NCI-H748 (cell line): Measurements from ENCODE around the gene TSHB.
"Not testable (repeated sequence)": the region's sequence is repeated elsewhere in the genome, so short reads cannot be mapped to it uniquely, and the experiment has no call there.

Experiments
- DNase-seq: peaks from one replicate; lab custom pipeline; 2025; ENCODE audit not compliant: unreplicated experiment; lab: John Stamatoyannopoulos, UW

Gene TSHB

DNA sequence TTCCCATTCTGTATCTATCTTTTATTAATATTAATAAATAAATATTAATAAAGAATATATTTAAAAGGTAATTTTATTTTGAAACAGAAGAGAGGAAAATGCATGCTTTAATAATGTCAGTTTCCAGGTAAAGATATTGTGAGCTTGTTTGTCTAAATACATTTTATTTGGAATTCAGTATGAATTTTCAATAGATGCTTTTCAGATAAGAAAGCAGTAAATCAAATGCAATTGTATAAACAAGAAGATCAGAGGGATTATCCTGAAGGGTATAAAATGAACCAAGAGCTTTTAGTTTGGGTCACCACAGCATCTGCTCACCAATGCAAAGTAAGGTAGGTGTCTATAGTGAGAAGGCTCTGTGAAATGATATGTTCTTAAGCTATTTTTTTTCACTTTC lies at the start of gene TSHB:
TSHB (plus strand) TSS at position 301 of the 400 bp plus-strand sequence. CDS start 3,537 bp downstream, outside the sequence.
- DNase-seq, result no peak

DNA sequence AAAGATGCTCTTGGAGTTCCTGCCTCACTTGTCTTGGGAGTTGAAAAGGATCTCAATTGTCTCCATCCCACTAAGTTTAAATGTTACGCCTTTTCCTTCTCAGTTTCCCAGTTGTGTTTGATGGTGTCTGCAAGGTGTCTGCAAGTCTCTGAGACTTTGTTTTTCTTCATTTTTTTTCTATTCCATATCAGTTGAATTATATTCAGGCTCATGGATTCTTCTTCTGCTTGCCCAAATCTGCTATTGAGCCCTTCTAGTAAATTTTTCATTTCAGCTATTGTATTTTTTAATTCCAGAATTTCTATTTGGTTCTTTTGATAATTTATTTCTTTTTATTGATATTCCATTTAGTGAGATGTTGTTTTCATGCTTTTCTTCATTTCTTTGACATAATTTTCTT lies 47.4 kb upstream of the TSHB start:
- DNase-seq, result no peak

DNA sequence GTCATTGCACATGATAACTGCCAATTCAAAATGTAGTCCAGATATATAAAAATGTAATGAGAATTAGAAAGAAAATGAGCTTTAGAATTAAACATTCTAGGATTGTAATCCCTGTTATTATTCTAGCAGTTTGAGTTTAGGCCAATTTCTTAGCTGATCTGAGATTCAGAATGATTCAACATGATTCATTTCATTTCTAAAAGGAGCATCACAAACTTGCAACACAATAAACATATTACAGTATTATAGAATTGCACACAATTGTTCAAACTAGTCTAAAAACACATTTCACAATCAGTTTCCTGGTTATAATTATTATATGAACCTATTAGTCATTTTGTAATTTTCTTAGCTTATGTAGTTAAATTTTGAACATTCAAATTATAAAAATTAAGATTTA lies 43.3 kb upstream of the TSHB start:
- no peak for DNase-seq

DNA sequence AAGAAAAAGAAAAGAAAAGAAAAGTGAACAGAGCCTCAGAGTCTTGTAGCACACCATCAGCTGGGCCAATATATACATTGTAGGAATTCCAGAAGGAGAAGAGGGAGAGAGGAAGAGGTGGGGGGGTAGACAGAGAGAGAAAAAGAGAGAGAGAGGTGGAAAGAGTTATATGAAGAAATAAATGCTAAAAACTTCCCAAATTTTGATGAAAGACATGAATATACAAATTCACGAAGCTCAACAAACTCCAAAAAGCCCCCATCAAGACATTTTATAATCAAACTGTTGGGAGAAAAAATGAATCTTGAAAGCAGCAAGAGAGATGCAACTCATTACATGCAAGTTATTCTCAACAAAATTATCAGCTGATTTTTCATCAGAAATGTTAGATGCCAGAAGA lies 41.5 kb upstream of the TSHB start:
- DNase-seq, result no peak

DNA sequence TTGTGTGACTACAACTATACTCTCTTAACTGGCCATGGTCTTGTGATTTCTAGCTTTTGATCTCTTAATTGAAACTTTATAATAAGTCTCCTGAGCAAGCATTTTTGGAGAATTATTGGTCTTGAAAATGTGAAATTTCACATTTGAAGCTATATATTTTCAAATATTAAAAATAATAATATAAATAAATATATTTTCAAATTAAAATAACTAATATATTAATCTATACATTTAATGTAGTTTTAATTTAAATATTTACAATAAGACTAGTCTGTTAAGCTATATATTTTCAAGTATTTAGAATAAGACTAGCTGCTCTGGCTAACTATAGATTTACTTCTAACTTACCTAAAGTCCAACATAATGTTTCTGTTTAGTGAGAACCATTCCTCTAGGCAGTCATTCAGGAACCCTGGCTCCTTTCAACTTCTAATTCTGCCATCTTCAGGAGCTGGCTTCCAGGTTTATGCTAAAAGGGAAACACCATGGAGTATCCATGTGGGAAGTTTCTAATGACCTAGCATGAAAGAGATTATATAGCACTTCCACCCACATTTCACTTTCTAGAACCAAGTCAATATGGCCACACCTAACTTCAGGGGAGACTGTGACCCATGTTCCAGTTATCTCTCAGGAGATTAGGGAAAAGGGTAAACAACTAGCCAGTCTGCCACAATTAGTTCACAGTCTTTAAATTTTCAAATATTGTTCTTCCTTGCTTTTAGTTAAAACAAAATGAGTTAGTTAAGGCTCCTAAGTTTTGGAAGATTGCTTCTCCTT lies 31.9 kb upstream of the TSHB start:
- no peak for DNase-seq

DNA sequence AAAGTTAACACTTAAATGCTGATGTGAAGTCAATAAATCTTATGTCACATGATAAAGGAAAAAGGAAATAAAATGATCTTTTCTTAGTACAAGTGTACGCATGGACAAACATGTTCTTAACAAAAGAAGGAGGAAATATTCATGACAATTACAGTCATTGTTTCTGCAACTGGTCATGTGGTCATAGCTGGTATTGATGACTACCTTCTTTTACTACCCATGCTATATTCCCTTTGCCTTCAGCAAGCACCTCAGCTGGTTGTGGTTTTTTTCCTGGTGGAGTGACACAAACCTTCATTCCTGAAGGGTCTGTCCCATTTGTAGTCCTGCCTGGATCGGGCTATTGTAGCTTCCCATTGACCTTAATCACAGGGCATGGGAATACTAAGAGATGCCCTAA lies 23.4 kb upstream of the TSHB start:
- DNase-seq, result no peak

DNA sequence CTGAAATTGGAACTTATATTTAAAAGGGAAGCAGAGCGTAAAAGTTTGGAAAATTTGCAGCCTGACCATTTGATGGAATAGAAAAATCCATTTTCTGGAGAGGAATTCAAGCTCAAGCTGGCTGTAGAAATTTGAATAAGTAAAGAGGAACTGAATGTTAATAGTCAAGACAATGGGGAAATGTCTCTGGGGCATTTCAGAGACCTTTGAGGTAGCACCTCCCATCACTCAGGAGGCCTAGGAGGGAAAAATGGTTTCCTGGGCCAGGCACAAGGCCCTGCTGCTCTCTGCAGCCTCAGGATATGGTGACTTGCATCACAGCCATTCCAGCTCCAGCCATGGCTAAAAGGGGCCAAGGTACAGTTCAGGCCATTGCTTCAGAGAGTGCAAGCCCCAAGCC lies 17.6 kb upstream of the TSHB start:
- no peak for DNase-seq

DNA sequence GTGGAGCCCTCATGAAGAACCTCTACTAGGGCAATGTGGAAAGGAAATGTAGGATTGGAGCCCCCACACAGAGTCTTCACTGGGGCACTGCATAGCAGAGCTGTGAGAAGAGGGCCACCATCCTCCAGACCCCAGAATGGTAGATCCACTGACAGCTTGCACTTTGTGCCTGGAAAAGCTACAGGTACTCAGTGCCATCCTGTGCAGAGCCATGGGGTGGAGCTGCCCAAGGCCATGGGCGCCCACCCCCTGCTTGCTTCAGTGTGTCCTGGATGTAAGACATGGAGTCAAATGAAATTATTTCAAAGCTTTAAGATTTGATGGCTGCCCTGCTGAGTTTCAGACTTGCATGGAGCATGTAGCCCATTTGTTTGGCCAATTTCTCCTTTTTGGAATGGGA lies 17.2 kb upstream of the TSHB start:
- DNase-seq, result no peak

DNA sequence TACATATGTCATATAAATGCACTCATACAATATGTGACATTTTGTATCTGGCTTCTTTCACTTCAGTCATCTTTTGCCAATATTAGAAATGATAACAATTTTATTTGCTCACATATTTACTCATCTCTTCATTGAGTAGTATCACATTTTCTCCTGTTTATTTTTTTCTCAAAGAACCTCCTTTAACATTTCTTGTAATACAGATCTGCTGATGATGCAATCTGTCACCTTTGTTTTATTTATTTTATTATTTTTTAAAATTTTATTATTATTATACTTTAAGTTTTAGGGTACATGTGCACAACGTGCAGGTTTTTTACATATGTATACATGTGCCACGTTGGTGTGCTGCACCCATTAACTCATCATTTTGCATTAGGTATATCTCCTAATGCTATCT lies 15.8 kb upstream of the TSHB start:
- DNase-seq, result no peak

DNA sequence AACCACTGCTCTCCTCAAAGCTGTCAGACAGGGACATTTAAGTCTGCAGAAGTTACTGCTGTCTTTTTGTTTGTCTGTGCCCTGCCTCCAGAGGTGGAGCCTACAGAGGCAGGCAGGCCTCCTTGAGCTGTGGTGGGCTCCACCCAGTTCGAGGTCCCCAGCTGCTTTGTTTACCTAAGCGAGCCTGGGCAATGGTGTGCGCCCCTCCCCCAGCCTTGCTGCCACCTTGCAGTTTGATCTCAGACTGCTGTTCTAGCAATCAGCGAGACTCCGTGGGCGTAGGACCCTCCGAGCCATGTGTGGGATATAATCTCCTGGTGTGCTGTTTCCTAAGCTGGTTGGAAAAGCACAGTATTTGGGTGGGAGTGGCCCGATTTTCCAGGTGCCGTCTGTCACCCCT lies 10.1 kb upstream of the TSHB start:
- DNase-seq, result not testable (repeated sequence)

DNA sequence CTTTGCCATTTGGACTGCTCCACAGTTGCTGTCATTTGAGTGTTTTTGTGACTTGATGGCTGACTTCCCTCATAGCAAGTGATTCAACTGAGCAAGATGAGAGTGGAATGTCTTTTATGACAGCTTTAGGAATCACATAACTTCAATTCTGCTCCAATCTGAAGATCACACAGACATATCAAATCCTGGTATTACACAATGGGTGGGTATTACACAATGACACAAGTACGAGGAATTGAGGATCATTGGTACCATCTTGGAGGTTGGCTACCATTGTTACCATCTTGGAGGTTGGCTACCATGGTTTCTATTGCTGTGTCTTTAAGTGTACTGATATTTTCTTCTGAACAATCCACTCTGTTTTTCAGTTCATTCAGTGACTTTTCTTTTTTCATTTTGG lies 8.5 kb upstream of the TSHB start:
- DNase-seq, result no peak

DNA sequence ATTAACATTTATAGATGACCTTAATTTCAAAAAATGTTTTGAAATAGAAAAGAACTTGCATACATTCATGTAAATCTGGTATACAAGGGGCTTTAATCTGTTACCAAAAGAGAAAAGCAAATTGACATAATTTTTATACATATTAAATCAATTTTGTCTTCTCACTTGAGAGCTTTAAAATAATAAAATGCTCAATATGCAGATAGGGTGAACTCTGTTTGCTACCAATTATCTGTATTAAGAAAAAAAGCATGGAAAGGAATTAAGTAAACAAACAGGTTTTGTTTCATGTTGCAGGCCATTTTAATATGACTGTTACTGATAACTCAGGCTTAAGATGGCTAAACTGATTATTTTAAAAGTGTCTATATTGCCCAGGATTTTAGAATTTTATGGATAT lies 6.0 kb upstream of the TSHB start:
- DNase-seq, result no peak

DNA sequence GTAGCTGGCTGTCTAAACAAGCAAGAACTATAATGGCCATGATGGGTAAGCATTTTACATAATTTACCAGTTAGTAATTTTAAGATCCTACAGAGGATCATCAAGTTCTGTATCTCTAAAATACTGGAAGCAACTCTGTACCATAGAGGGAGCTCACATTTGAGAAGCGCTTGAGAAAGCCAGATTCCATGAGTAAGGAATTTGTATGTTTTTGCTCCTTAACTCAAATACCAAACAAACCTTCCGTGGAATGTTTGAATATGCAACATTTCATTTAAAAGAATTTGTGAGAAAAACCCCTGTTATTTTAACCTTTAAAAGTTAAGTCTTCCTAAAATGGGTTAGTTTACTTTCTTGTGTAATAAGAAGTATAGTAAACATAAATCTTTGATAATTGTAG lies 2.0 kb downstream of the TSHB start:
- no peak for DNase-seq

DNA sequence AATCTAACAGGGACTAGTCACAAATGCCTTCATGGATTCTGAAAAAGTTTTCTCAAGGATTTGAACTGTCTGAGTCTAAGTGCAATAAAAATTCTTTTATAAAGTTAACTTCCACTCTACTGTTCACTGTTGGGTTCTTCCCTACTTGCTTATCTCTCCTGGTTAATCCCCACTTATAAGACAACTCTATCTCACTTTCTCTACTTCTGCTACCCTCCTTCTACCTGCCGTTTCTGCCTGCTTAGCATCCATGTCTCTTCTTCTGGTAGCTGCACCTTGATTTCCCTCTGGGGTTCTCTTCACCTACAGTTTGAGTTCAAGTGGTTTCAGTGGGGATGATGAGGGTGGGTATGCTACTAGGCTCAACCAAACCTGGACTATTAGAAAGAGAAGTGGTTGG lies 6.0 kb downstream of the TSHB start:
- DNase-seq, result no peak

DNA sequence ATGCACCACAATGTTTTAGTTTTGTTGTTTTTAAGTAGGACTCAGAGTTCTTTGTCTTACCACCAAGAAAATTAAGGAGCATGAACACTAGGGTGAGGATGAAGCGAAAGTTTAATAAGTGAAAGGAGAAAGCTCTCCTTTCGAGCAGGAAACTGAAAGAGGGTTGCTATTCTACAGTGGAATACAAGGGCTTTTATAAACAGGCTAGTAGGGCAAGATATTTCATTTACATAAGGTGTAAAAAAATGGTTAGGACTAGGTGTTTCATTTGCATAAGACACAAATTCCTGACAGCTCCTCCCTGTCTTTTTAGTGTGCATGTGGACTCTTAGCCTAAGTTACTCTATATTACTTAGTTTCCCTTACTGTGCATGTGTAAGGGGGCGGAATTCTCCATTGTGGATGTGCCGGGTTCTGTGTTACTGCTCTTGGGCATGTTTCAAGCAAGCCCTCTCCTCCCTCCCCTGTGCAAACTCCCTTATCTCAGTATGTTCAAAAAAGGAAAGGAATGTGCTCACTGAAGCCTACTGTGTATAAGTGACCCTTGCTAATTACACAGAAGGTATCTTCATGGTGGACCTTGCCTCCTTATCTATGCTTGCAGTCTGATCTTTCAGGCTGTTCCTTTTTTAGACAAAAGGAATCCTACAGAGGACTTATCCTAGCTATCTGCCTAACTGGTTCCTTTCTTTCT lies 7.3 kb downstream of the TSHB start:
- no peak for DNase-seq

DNA sequence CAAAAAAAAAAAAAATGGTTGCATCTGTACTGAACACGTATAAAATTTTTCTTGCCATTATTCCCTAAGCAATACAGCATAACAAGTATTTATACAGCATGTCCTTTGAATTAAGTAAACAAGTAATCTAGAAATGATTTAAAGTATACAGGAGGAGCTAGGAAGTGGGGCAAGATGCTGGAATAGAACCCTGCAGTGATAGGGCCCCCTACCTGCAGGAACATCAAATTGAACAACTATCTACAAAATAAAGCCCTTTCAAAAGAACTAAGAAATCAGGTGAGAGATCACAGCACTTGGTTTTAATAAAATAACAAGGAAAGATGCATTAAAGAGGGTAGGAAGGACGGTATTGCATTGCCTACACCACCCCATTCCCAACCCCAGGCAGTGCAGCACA lies 10.9 kb downstream of the TSHB start:
- no peak for DNase-seq

DNA sequence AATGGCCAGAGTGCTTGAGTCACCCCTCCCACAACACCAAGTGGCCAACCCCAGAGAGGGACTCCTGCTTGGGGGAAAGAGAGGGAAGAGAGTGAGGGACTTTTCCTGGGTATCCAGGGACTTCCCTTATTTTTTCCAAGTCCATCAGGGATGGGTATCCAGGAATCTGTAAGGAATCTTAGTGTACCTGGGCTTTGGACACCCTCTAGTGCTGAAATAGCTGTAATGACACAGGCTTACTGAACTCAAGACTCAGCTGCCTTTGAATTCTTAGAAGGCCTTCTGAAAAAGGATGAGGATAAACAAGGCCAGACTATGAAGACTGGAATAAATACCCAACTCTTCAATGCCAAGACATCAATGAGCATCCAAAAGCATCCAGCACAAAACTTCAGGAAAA lies 12.0 kb downstream of the TSHB start:
- peak; percentile 29 for DNase-seq

DNA sequence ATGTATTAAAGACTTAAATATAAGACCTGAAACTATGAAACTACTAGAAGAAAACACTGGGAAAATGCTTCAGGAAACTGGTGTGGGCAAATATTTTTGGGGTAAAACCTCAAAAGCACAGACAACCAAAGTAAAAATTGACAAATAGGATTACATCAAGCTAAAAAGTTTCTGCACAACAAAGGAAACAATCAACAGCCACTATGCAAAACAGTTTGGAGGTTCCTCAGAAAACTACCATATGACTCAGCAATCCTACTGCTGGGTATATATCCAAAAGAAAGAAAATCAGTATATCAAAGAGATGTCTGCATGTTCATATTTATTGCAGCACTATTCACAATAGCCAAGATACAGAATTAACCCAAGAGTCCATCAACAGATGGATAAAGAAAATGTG lies 17.1 kb downstream of the TSHB start:
- no peak for DNase-seq

DNA sequence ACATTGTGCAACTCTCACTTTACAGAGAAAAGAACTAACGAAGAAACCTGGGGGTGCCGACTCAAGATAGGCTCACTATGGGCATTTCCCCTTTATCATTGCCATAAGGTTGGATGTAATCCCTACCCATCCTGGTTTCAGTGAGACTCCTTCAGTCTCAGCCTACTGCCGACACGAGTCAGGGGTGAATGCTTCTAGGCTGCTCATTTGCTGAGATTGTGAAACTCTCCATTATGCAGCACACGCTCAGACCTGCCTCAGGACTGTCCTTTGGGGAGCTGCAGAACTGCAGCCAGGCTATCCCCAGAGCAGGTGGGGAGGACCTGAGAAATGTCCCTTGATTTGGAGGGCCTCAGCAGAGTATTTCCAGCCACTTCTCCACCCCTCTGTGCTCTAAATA lies 22.2 kb downstream of the TSHB start:
- no peak for DNase-seq

DNA sequence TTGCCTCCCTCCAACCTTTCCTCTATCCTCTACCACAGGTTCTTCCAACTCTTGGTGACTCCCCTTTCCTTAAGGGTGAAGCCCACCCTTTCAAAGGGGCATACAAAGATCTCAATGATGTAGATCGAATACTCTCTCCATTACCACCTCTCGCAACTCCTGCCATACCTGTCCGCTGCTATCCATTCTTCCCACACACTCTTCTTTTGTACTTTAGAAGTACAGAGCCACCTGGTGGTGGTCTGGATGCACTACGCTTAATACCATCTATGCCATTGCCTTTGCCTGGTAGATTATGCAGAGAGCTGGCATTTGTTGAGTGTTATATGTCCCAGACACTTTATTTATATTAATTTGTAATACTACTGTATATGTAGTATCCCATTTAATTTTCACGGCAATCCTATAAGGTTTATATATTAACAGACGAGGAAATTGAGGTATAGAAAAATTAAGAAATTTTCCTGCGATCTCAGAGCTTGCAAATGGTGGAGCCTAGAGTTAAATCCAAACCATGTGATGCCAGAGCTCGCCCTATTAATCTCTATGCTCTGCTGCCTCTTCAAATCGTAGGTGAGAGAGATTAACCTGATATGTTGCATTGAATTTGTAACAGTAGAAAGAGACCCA lies 22.9 kb downstream of the TSHB start:
- peak; percentile 80 for DNase-seq

DNA sequence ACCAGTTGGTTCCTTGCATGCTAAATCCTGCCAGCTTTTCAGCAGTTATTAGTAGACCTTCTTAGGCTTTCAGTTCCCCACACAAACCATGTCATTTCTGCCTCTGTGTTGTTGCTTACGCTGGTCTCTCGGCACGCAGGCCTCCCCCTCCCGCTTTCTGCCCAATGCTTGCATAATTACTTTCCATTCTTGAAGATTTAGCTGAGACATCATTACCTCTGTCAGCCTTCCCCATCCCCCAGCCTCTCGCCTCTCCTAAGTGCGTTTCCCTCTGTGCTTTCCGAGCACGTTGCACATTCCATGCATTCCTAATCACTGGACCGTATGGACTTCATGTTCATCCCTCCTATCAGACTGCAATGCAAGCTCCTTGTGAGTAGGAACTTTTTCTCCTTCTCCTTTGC lies 26.8 kb downstream of the TSHB start:
- DNase-seq, result no peak

DNA sequence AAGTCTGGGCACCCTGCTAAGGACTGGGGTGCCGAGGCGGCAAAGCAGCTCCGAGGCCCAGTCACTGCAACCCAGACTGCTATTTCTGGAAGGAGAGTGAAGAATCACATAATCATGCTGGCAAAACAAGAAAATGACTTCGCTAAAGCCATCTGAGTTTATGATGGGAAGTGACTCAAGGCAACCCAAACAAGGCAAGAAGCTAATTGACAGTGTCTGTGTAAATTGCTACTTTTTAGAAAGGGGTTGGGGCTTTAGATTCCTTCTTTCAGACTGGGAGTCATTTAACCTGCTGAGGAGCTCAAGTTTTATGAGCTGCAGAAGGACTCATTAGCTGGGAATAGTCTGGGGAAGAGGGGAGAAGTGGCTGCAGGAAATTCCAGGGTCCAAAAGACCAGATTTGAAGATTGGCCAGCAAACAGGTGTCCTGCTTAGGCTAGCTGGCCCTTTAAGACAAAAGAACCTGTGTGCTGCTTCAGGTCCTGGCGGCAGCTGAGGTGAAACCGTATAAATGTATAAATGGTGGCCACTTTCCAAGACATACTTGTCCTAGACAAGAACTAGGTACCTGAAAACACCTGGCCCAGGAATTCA lies 28.1 kb downstream of the TSHB start:
- no peak for DNase-seq
